ENCODE measurements around the gene RUNDC3A.

Gene RUNDC3A

GRCh38 chr17:44284024-44284400, 24.4 kb upstream of the RUNDC3A start:
- no peak for DNase-seq

GRCh38 chr17:44287651-44288050, 20.8 kb upstream of the RUNDC3A start:
- no peak for DNase-seq

GRCh38 chr17:44293509-44294226, 14.7 kb upstream of the RUNDC3A start:
- DNase-seq, result no peak

- DNase-seq, result no peak
Observed at GRCh38 chr17:44297975-44298374, 10.4 kb upstream of the RUNDC3A start.

DNA sequence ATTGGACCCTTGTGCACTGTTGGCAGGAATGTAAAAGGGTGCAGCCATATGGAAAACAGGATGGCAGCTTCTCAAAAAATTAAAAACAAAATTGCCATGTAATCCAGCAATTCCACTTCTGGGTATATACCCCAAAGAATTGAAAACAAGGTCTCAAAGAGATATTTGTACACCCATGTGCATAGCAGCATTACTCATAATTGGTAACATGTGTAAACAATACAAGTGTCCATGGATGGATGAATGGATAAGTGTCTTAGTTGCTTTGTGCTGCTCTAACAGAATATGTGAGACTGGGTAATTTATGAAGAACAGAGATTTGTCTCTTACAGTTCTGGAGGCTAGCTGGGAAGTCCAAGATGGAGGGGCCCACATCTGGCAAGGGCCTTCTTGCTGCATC, 3.8 kb upstream of the RUNDC3A start:
- DNase-seq, result no peak

- peak; percentile 30 for DNase-seq
Observed at GRCh38 chr17:44307387-44308186, 814 bp upstream of the RUNDC3A start.

DNA sequence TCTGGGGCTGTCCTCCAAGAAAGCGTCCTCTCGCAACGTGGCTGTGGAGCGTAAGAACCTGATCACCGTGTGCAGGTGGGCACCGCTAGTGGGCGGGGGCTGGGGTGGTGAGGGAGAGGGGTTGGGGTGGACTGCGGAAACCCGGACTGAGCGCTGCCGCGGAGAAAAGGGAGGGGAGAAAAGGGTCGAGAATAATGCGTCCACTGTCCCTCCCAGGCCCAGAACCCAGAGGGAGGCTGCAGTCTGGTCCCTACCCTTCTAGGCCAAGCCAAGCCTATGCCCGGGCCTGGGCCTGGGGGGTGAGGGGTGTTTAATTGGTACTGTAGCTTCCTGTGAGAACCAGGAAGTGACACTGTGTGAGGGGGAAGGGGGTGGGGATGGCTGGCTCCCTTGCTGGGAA, 464 bp downstream of the RUNDC3A start:
- no peak for DNase-seq

- no peak for DNase-seq
Observed at GRCh38 chr17:44309472-44309871, 1.1 kb downstream of the RUNDC3A start.

DNA sequence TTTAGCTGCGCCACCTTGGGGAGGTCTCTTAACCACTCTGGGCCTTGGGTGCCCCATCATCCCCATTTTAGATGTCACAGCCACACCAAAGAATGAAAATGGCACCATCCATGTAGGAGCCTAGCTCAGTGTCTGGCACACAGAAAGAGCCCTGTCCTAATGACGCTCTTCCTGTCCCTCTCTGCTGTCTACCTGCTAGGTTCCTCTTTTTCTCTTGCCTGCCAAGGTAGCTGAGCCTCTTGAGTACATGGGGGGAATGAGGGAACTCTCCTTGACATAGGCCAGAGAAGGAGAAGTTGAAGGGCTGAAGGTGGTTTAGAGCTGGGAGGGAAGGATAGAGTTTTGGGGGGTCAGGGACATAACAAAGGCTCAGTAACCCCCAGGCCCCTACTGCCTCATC, 1.8 kb downstream of the RUNDC3A start:
- no peak for DNase-seq

DNA sequence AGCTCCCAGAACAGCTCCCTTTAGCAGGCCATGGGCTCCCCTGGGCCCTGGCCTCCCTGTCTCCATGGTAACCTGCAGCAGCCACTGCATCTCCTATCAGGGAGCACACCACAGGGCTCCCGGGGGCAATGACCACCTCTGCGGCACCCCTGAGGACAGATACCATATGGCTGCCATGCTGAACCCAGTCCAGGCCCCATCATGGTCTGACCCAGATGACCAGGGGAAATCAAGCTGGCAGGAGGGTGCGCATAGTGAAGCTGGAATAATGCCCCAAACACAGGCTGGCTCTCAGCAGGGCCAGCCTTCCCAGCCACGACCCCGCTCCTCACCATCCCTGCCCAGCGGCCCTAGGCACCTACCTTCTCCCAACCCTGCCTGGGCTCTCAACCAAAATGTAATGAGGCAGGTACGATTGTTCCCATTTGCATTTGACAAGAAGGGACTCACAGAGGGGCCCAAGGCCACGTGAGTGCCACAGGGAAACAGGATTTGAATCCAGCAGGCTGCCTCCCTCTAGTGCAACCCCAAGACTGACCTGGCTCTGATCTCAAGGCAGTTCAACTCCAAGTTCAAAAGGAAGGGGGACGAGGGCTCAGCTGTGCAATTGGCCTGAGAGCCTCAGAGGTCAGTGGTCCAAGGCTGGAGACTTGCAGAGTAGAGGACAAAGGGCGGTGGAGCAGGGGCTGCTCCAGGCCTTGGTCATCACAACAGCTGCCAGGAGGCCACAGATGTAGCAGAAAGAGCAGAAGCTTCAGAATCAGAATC, 2.4 kb downstream of the RUNDC3A start:
- DNase-seq, result no peak

DNA sequence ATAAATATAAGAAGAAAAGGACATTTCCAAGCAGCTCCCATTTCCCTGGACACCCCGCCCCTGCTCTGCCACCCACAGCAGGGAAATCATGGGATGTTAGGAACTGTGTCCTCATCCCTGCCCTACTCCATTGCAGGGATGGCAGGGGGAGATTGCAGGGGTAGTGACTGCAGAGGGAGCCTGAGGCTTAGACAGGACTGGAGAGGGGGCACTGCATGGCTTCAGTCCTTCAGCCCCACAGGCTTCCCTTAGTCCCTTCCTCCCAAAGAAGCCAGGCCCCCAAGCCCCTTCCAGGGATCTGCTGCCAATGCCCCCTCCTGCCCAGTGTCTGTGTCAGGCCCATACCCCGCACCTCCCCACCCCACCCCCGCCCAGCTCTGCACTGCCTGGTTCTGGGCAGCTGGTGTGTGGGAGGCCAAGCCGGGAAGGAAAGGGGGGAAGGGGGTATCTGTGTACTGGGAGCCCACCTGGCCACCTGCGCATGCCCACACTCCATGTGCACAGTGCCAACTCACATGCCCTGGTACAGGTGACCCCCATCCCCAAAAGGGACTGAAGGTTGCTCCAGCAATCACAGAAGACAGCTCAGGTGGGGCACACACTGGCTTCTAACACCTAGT, 3.3 kb downstream of the RUNDC3A start:
- DNase-seq, result no peak

- no peak for DNase-seq
Observed at GRCh38 chr17:44312396-44313104, 4.1 kb downstream of the RUNDC3A start.

- DNase-seq, result no peak
Observed at GRCh38 chr17:44314031-44314430, 5.6 kb downstream of the RUNDC3A start.

DNA sequence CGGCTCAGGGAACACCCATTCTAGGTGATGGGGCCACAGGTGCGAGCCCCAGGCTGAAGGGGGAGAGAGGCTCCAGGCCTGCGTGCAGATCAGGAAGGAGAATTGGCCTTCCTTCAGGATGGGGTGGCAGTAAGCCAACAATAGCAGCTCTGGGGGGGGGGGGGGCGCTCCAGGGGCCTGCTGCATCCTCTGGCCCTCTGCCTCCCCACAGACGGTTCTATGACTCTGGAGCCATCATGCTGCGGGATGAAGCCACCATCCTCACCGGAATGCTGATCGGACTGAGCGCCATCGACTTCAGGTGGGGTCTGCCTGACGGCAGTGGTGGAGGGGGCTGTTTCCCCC, 6.1 kb downstream of the RUNDC3A start:
- DNase-seq, result no peak

DNA sequence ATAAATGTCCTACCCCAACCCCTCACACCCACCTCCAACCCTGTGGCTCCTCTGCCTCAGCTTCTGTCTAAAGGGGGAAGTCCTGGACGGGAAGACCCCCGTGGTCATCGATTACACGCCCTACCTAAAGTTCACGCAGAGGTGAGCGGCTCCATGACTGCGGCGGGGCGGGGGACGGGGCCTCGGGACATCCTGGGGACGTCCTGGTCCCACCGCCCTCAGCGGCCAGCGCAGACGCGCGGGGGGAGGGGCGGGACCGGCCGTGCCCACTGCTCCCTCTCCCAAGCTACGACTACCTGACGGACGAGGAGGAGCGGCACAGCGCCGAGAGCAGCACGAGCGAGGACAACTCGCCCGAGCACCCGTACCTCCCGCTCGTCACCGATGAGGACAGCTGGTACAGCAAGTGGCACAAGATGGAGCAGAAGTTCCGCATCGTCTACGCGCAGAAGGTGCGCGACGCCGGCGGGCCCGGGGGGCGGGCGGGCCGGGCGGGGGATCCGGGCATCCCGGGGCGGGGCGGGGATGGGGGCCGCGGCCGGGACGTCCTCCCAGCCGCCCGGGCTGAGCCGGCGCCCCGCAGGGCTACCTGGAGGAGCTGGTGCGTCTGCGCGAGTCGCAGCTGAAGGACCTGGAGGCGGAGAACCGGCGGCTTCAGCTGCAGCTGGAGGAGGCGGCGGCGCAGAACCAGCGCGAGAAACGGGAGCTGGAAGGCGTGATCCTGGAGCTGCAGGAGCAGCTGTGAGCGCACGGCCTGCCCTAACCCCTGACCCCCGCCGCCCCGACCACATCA, 6.7 kb downstream of the RUNDC3A start:
- no peak for DNase-seq

DNA sequence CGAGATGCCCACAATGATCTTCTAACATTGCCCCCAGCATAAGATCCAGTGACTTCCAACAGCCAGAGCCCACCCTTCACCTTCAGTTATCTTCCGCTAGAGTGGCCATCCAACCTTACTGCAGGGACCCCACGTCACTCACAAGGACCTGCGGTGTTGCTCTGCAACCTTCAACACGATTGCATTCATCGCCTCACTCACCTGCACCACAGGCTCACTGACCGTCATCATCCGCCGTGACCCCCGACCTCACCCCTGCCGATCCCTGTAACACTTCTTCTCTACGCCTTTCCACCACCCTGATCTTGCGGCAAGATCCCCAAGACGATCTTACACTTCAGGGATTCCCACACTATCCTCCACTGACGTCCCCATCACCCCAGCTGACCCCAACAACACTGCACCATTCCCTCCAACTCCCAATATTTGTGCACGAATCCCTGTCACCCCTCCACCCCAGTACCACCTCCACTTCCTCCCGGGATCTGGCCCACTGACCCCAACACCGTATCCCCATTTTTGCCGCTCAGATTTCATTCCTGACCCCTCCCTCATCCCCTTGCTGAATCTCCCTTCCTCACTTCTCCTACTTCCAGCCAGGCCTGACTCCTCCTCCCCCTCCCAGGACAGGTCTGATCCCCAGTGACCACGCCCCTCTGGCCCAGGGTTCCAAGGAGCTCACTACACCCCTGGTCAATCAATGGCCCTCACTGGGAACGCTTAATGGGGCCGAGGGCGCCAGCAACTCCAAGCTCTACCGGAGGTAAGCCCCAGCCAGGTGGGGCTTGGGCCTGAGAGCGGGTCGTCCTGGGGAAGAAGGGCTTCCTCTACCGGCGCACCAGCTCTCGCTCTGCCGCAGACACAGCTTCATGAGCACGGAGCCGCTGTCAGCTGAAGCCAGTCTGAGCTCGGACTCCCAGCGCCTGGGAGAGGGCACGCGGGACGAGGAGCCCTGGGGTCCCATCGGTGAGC, 7.6 kb downstream of the RUNDC3A start:
- DNase-seq, result no peak

- DNase-seq, result no peak
Observed at GRCh38 chr17:44317545-44317944, 9.1 kb downstream of the RUNDC3A start.

DNA sequence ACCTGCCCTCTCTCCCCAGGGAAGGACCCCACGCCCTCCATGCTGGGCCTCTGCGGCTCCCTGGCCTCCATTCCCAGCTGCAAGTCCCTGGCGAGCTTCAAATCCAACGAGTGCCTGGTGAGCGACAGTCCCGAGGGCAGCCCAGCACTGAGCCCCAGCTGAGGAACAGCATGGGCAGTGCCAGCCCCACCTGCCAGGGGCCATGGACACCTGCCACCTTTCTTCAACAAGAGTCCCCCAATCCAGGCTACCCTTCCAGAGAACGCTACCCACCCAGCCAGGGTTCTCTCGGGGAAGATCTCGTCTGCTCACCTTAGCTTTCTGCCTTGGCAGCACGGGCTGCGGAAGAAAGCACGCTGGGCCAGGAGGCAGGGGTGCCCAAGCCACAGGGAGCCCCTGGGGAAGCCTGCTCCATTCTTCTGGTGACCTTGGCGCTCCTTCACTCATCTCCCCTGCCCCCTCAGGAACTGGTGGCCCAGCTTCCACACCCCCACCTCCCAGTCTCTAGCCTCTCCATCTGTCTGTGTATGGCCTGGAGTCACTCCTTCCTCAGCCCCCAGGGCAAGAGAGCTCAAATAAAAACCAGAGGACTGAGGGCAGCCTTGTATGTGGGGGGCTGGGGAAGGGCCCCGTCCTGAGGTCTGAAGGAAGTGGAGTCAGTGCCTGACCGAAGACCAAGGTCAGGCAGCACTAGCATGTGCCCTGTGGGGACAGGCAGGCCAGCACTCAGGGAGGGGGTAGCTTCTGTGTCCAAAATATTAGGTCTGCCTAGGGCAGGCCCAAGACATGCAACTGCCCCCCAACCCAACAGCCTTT, 9.9 kb downstream of the RUNDC3A start:
- DNase-seq, result no peak

- DNase-seq, result no peak
Observed at GRCh38 chr17:44320066-44320465, 11.7 kb downstream of the RUNDC3A start.
